Ovary (tissue), 9 donors: ENCODE measurements around the gene PHACTR3. TPM values are rescaled to one million over a fixed set of nuclear protein-coding genes. Genes with fewer than 3 reads are reported as not detected.
A peak's percentile ranks its signal among the peaks of the same experiment; 100 is the strongest.

Source experiments
- DNase-seq, 5 donors: peaks; one replicate each; pipeline ENCODE4 v3.0.0-alpha.2; 2019 to 2020
- H3K27ac ChIP-seq, 2 donors: fragments of 200-600 bp; one replicate each; pipeline versions ENCODE4 v1.5.1 to v1.8.0; 2019 to 2022
- H3K27me3 ChIP-seq: fragments of 200-600 bp; one replicate; pipeline ENCODE4 v1.8.0; 2022
- H3K36me3 ChIP-seq: fragments of 200-600 bp; sonication (generic); one replicate; pipeline ENCODE4 v1.5.1; 2019
- H3K4me1 ChIP-seq: one replicate; pipeline ENCODE4 v1.8.1; 2013; ENCODE audit warnings: mild to moderate bottlenecking, moderate library complexity; ENCODE audit not compliant: insufficient read depth
- H3K4me3 ChIP-seq: fragments of 200-600 bp; sonication (generic); one replicate; pipeline ENCODE4 v1.5.1; 2017
- H3K9me3 ChIP-seq, 2 donors: fragments of 200-600 bp in 1 of 2; sonication (generic) in 1 of 2; one replicate each; pipeline versions ENCODE4 v1.5.1 to v1.8.1; 2013 to 2019; ENCODE audit warnings: mild to moderate bottlenecking in 1 of 2, moderate library complexity in 1 of 2
- EP300 ChIP-seq: sonication (generic); formaldehyde crosslinking; IDR thresholded peaks from one replicate; pipeline ENCODE4 v1.6.1; 2017; ENCODE audit warnings: antibody characterized with exemption
- POLR2A ChIP-seq: fragments of 450-650 bp; IDR thresholded peaks from one replicate; pipeline ENCODE4 v1.6.1; 2017; ENCODE audit warnings: antibody characterized with exemption, mild to moderate bottlenecking, moderate library complexity
- WGBS, 3 donors: extraction: QIAGEN DNeasy Blood & Tissue Kit in 1 of 3; methylation state at CpG; one replicate each; pipeline versions ENCODE4 v1.1.5 to v1.1.7; 2013 to 2017; 5-methylcytosine and 5-hydroxymethylcytosine counted together
- intact Hi-C, 4 donors: fragments of 100-400 bp; cut with DNase I; formaldehyde crosslinking; loops; one replicate each; pipeline versions ENCODE4 v1.11.0 to v1.15.1; 2022 to 2023
- polyA plus RNA-seq, 2 donors: library from polyadenylated mRNA; stranded (reverse); fragments of 200-250 nt in 1 of 2; fragments of 350-450 nt in 1 of 2; fragmentation: Illumina TruSeq in 1 of 2; extraction: RNeasy Lipid Tissue Mini Kit (QIAGEN cat#74804) in 1 of 2; gene quantifications; one replicate each; pipeline ENCODE4 v1.2.3, GENCODE V29; 2013 to 2014
- total RNA-seq, 7 donors: library from RNA; depleted of rRNA in 2 of 7; stranded (reverse); fragments of >200 nt in 2 of 7; fragmentation: NEBNext Ultra II Directional in 3 of 7; extraction: Animal tissue kit (Norgen Biotek cat#: 25700) in 3 of 7; gene quantifications; one replicate each; pipeline versions ENCODE4 v1.1.0 to v1.2.4, GENCODE V29; 2016 to 2023
- TF ChIP-seq, protein P1 (sequence below), 3 donors: fragments of 450-650 bp in 2 of 3; fragments of 200-600 bp in 1 of 3; IDR thresholded peaks; one replicate each; pipeline versions ENCODE4 v1.5.1 to v1.8.0; 2016 to 2022; ENCODE audit warnings: antibody characterized with exemption in 3 of 3, mild to moderate bottlenecking in 1 of 3
- donor health status: DM: no; HTN: no; CAD: no; lungs with moderate emphysema.
- donor health status: DM: no; HTN: no; CAD: no.
- donor health status: Bipolar disorder and iron deficiency.
- donor health status: DM: yes; HTN: yes; CAD: no.
- donor health status: DM: no; HTN: no; CAD: no.
- donor health status: DM: yes; HTN: yes; CAD: no.

PHACTR3 gene
- total and polyA plus RNA-seq, 9 donors: 5.7 to 19.0 (median 9.1) TPM

DNA sequence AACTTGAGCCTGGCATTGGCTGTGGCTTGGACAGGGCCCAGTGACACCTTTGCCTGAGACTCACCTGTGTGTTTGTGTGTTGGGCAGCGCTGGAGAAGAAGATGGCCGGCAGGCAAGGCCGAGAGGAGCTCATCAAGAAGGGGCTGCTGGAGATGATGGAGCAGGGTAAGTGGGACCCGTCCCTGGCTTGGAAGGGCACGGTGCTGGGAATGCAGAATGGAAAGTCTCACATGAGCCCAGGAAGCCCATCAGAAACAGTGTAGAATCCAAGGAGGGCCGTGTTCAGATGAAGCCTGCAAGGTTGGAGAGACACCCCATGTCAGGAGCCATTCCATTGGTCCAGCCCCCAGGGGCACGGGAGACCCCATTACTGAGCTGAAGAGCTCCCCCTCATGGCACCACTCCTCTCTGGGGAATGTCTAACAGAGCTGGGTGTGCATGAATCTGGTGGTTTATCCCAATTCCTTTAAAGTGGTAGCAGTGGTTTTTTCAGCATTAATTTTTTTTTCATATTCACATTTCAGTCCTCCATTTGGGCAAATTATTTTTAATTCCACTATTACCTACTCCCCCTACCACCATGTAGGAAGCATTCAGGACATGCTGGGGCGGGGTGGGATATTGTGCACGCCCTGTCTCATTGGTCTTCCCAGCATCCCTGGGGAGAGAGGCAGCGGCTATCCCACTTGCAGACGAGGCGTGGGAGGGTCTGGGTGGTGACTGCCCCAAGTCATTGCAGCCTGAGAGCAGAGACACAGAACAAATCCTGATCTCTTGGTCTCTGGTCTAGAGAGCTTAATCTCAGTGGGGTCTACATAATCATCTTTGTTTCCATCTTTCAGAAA, 143.6 kb downstream of the PHACTR3 start:
- WGBS, 3 donors: 83 to 87% (median 85%) methylated on average over 12 of the region's 12 CpGs
- H3K4me1 ChIP-seq: peaks cover 5% of the 10 kb centered on the region
- H3K36me3 ChIP-seq: no peaks in the 10 kb centered on the region
- H3K27me3 ChIP-seq: no peaks in the 10 kb centered on the region
- TF ChIP-seq, protein P1, sequence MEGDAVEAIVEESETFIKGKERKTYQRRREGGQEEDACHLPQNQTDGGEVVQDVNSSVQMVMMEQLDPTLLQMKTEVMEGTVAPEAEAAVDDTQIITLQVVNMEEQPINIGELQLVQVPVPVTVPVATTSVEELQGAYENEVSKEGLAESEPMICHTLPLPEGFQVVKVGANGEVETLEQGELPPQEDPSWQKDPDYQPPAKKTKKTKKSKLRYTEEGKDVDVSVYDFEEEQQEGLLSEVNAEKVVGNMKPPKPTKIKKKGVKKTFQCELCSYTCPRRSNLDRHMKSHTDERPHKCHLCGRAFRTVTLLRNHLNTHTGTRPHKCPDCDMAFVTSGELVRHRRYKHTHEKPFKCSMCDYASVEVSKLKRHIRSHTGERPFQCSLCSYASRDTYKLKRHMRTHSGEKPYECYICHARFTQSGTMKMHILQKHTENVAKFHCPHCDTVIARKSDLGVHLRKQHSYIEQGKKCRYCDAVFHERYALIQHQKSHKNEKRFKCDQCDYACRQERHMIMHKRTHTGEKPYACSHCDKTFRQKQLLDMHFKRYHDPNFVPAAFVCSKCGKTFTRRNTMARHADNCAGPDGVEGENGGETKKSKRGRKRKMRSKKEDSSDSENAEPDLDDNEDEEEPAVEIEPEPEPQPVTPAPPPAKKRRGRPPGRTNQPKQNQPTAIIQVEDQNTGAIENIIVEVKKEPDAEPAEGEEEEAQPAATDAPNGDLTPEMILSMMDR (IDR thresholded peaks at IDR 0.05): no peak
- TF ChIP-seq EP300: no peak
- TF ChIP-seq POLR2A: no peak
- intact Hi-C loops: loop anchor here in 1 of 4 donors (10.0 kb wide), 1 partner anchor 1127 kb away; no protein-coding TSS in a partner anchor
- no peak overlapping the region for H3K27ac ChIP-seq
- no peak for DNase-seq
- H3K9me3 ChIP-seq: no peaks in the 10 kb centered on the region
- no peak overlapping the region for H3K4me3 ChIP-seq

- Histone ChIP-seq H3K4me3 (no peak overlapping the region), H3K36me3 (no peaks in the 10 kb centered on the region), H3K9me3 (no peaks in the 10 kb centered on the region), H3K27ac (no peak overlapping the region), H3K27me3 (no peaks in the 10 kb centered on the region), H3K4me1 (peaks cover 5% of the 10 kb centered on the region)
- DNase-seq: peak in 2 of 5 donors; percentile 30 to 46
- intact Hi-C loops: loop anchor here in 1 of 4 donors (10.0 kb wide), 1 partner anchor 1126 kb away; no protein-coding TSS in a partner anchor
- whole genome bisulfite sequencing, 3 donors: 37 to 45% (median 40%) methylated on average over 14 of the region's 14 CpGs
- TF ChIP-seq EP300: no peak
- TF ChIP-seq POLR2A: no peak
These were observed 144.4 kb downstream of the PHACTR3 start for GRCh38 chr20:59748619-59749191.

GRCh38 chr20:59749301-59749700, 145.0 kb downstream of the PHACTR3 start:
- Histone ChIP-seq H3K27me3 (no peaks in the 10 kb centered on the region), H3K27ac (no peak overlapping the region), H3K9me3 (no peaks in the 10 kb centered on the region), H3K4me3 (no peak overlapping the region), H3K4me1 (peaks cover 5% of the 10 kb centered on the region), H3K36me3 (no peaks in the 10 kb centered on the region)
- intact Hi-C loops: loop anchor here in 1 of 4 donors (10.0 kb wide), 1 partner anchor 1126 kb away; no protein-coding TSS in a partner anchor
- peak in 1 of 5 donors; percentile 49 for DNase-seq
- TF ChIP-seq, protein P1 (IDR thresholded peaks at IDR 0.05): no peak
- no peak for TF ChIP-seq EP300
- TF ChIP-seq POLR2A: no peak
- 10 to 21% (median 16%) methylated on average over 12 of the region's 12 CpGs for WGBS, 3 donors

GRCh38 chr20:59750209-59750840, 146.0 kb downstream of the PHACTR3 start:
- Histone ChIP-seq H3K9me3 (no peaks in the 10 kb centered on the region), H3K27me3 (no peaks in the 10 kb centered on the region), H3K36me3 (no peaks in the 10 kb centered on the region), H3K4me1 (peaks cover 5% of the 10 kb centered on the region), H3K4me3 (no peak overlapping the region), H3K27ac (no peak overlapping the region)
- TF ChIP-seq POLR2A: no peak
- TF ChIP-seq, protein P1 (IDR thresholded peaks at IDR 0.05): no peak
- no peak for TF ChIP-seq EP300
- intact Hi-C loops: loop anchor here in 3 of 4 donors (10.0 kb wide), 2 partner anchors 176 to 186 kb away; no protein-coding TSS in a partner anchor
- DNase-seq: no peak
- WGBS, 3 donors: 78 to 81% (median 80%) methylated on average over 21 of the region's 21 CpGs
